Stimulated activated naive B cell treated with anti-CD40 and anti-IgM and Interleukin-4, amounts not matched to agents 10 μg/mL and 1 μg/mL and 100 μg/mL, for 72 hours (primary cell): Measurements from ENCODE around the gene PROSER3.
"Not testable (repeated sequence)": the region's sequence is repeated elsewhere in the genome, so short reads cannot be mapped to it uniquely, and the experiment has no call there.

Source experiments
- ATAC-seq, 2 donors: fragments of 150-1000 bp; cut with Tn5 transposase; replicated peaks; 2 replicates each; pipeline ENCODE4 v1.10.0; 2021; ENCODE audit warnings: moderate library complexity in 1 of 2
- DNase-seq: peaks from one replicate; pipeline ENCODE4 v3.0.0; 2021
- H3K27ac Mint-ChIP-seq: one replicate; pipeline ENCODE4 v1.8.0; 2022; ENCODE audit warnings: mild to moderate bottlenecking, mixed read lengths
- H3K27me3 Mint-ChIP-seq, 2 donors: one replicate each; pipeline ENCODE4 v1.8.0; 2022; ENCODE audit warnings: mixed read lengths in 2 of 2
- H3K36me3 Mint-ChIP-seq, 2 donors: one replicate each; pipeline ENCODE4 v1.8.0; 2022; ENCODE audit warnings: mixed read lengths in 2 of 2, mild to moderate bottlenecking in 1 of 2
- H3K4me1 Mint-ChIP-seq, 2 donors: one replicate each; pipeline ENCODE4 v1.8.0; 2022; ENCODE audit warnings: mixed read lengths in 2 of 2, mild to moderate bottlenecking in 1 of 2
- H3K4me3 Mint-ChIP-seq, 2 donors: one replicate each; pipeline ENCODE4 v1.8.0; 2022; ENCODE audit warnings: mild to moderate bottlenecking in 2 of 2, mixed read lengths in 2 of 2, moderate library complexity in 1 of 2
- H3K9me3 Mint-ChIP-seq, 2 donors: one replicate each; pipeline ENCODE4 v1.8.0; 2022; ENCODE audit warnings: mixed read lengths in 2 of 2, mild to moderate bottlenecking in 1 of 2

Gene PROSER3

DNA sequence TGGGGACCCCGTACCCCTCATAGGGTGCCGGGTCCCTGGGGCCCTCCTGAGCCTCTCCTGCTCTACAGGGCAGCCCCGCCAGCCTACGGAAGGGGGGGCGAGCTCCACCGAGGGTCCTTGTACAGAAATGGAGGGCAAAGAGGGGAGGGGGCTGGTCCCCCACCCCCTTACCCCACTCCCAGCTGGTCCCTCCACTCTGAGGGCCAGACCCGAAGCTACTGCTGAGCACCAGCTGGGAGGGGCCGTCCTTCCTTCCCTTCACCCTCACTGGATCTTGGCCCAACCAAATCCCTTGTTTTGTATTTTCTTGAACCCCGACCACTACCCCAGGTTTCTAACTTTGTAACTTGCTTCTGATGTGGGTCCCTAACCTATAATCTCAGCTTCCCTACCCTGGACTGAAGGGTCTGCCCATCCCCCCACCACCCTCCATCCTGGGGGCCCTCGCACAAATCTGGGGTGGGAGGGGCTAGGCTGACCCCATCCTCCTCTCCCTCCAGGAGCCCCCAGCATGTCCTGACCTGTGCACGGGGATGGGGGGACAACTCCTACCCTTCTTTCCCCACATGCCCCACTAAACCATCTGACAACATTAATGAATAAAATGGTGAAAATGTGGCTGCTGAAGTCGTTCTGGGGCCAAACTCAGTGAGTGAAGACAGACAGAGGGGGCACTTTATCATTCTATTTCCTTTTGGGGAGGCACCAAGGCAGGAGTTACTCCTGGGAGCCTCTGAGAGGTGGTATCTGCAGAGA is 30.4 kb downstream of the PROSER3 start:
- no peaks in the 10 kb centered on the region for H3K36me3 Mint-ChIP-seq
- H3K4me1 Mint-ChIP-seq: peaks cover 2% of the 10 kb centered on the region in 2 donors
- no peak for DNase-seq
- H3K27ac Mint-ChIP-seq: no peak overlapping the region
- no peaks in the 10 kb centered on the region for H3K9me3 Mint-ChIP-seq
- no peak overlapping the region for H3K4me3 Mint-ChIP-seq
- no peak for ATAC-seq
- peaks cover 7 to 15% of the 10 kb centered on the region in 2 donors for H3K27me3 Mint-ChIP-seq

DNA sequence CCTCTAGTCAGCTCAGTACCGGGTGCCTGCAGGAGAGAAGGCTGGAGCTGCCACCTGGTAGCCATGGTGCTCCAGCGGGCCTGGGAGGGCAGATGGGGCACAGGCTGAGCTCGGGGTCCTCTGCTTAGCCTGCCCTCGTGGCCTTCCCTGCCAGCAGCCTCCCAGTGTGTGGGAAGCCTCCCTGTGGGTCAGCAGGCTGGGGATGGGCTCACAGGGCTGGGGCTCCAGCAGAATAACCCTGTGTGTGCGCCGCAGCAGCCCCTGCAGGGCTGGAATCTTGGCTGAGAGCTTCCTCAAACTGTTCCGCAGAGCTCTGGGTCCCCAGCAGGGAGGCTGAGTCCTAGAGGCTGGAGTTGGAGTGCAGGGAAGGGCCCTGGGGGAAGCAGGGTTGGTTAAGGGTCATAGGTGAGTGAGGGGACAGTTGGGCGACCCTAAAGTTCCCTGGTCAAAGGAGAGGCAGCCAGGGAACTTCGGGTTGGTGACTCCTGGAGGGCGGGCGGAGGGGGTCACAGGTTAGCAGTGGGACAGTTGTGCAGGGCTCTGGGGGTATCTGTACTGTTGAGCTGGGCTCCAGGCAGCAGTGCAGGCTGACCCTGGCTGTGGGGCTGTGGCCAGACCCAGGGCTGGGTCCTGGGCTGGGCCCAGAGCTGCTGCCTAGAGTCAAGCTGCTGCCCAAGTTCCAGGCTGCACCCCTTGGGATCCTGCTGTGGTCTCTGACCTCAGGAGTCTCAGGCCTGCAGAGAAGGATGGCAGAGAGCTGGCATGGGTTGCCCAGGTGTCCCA is 31.4 kb downstream of the PROSER3 start:
- no peak overlapping the region for H3K27ac Mint-ChIP-seq
- peaks cover 0 to 1% of the 10 kb centered on the region in 2 donors for H3K4me1 Mint-ChIP-seq
- no peak for ATAC-seq
- DNase-seq: no peak
- H3K9me3 Mint-ChIP-seq: no peaks in the 10 kb centered on the region
- H3K36me3 Mint-ChIP-seq: no peaks in the 10 kb centered on the region
- H3K27me3 Mint-ChIP-seq: peaks cover 11 to 22% of the 10 kb centered on the region in 2 donors
- H3K4me3 Mint-ChIP-seq: no peak overlapping the region

DNA sequence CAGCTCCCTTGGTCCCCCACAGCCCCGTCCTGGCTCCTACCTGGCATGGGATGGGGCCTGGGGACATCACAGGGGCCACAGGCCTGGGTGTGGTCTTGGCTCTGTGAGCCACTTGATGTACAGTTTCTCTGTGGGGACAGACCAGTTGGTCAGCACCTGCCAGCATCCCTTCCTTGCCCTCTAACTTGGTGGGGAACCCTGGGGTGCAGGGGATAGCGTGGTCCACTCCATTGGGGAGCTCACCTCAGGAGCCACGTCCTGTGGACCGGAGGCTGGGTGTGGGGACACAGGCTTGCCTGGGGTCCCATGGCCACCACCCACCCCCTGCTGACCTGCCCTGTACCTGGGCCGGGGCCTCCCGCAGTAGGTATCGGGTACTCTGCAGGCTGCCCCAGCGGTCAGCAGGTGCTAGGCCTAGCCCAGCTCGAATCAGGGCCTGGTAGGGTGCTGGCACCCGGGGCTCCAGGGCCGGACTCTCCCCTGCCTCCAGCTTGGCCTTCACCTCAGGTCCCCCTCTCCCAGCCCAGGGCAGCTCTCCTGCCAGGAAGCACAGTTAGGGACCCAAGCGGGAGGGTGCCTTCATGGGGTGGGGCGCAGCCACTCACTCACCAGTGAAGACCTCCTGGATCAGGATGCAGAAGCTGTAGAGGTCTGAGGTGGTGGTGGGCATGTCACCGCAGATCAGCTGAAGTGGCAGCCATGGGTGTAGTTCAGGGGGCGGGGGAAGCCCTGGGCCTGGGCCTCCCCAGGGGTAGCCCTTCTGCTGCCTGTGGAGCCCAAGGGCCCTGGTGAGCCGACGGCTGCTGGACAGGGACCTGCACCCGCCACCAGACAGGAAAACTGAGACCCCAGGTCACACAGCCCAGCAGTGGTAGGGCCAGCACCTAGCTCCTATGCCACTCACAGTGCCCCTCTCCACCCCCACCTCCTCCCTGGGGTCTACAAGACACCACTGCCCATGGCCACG is 32.3 kb downstream of the PROSER3 start:
- H3K4me3 Mint-ChIP-seq: no peak overlapping the region

GRCh38 chr19:35790981-35791813 is 33.2 kb downstream of the PROSER3 start:
- peaks cover 0 to 1% of the 10 kb centered on the region in 2 donors for H3K4me1 Mint-ChIP-seq
- ATAC-seq (peak in 1 of 2 donors; percentile 44), DNase-seq (no peak)
- no peak overlapping the region for H3K27ac Mint-ChIP-seq
- no peaks in the 10 kb centered on the region for H3K9me3 Mint-ChIP-seq
- H3K4me3 Mint-ChIP-seq: no peak overlapping the region
- H3K36me3 Mint-ChIP-seq: no peaks in the 10 kb centered on the region
- H3K27me3 Mint-ChIP-seq: peaks cover 15 to 28% of the 10 kb centered on the region in 2 donors

More for the DNA sequence above, 32.3 kb downstream of the PROSER3 start:
- Mint-ChIP-seq H3K27me3 (peaks cover 11 to 22% of the 10 kb centered on the region in 2 donors), H3K36me3 (no peaks in the 10 kb centered on the region), H3K4me1 (peaks cover 0 to 1% of the 10 kb centered on the region in 2 donors), H3K9me3 (no peaks in the 10 kb centered on the region), H3K27ac (no peak overlapping the region)
- ATAC-seq (no peak), DNase-seq (no peak)

DNA sequence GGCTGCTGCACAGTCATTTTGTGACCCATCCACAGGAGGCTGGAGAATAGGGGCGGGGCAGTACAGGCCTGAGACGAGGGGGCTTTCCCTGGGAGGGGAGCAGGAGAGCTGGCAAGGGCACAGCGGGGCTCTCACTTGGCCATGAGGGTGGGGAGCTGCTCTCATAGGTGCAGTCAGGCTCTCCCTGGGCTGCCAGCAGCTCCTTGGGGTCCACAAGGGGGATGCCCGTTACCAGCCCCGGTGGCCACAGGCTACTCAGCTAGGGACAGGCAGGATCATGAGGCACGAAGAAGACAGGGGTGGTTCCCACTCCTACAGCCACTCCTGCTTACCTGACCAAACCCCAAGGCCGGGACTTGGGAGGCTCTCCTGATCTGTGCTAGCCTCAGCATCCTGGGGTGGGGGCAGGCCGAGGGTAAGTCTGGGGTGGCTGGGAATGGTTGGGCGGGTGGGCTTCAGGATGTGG is 33.9 kb downstream of the PROSER3 start:
- Mint-ChIP-seq H3K4me3 (no peak overlapping the region), H3K4me1 (peaks cover 3 to 4% of the 10 kb centered on the region in 2 donors), H3K27me3 (peaks cover 21 to 34% of the 10 kb centered on the region in 2 donors), H3K9me3 (no peaks in the 10 kb centered on the region), H3K36me3 (no peaks in the 10 kb centered on the region), H3K27ac (no peak overlapping the region)
- ATAC-seq: no peak
- DNase-seq: no peak

DNA sequence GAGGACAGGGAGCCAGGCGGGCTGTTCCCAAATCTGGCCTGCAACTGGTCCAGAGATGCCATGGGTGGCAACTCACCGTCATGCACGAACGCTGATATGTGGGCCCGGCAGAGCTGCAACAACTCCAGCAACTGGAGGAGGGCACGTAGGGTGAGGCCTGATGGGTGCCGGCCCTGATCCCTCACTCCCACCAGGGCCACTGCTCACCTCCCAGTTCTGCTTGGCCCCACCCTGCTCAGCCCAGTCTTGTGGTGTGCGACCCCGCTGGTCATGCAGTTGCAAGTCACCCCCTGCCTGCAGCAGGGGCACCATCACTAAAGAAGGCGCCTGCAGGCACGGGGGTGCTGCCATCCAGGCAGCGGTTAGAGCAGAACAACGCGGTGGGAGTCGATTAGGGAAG is 34.3 kb downstream of the PROSER3 start:
- DNase-seq: no peak
- no peak overlapping the region for H3K4me3 Mint-ChIP-seq
- peak overlapping the region; percentile 57 for H3K27ac Mint-ChIP-seq
- H3K4me1 Mint-ChIP-seq: peaks cover 7 to 8% of the 10 kb centered on the region in 2 donors
- no peaks in the 10 kb centered on the region for H3K9me3 Mint-ChIP-seq
- no peak for ATAC-seq
- H3K36me3 Mint-ChIP-seq: no peaks in the 10 kb centered on the region
- H3K27me3 Mint-ChIP-seq: peaks cover 26 to 39% of the 10 kb centered on the region in 2 donors

- Mint-ChIP-seq H3K36me3 (no peaks in the 10 kb centered on the region), H3K9me3 (no peaks in the 10 kb centered on the region), H3K27ac (no peak overlapping the region), H3K4me3 (no peak overlapping the region), H3K4me1 (peaks cover 8 to 11% of the 10 kb centered on the region in 2 donors), H3K27me3 (peaks cover 28 to 44% of the 10 kb centered on the region in 2 donors)
- ATAC-seq (no peak), DNase-seq (no peak)
These were observed 34.9 kb downstream of the PROSER3 start for GRCh38 chr19:35792888-35793287.

GRCh38 chr19:35793381-35794165 is 35.6 kb downstream of the PROSER3 start:
- Mint-ChIP-seq H3K4me1 (peaks cover 7 to 11% of the 10 kb centered on the region in 2 donors), H3K27me3 (peaks cover 32 to 50% of the 10 kb centered on the region in 2 donors), H3K36me3 (no peaks in the 10 kb centered on the region), H3K4me3 (no peak overlapping the region), H3K9me3 (no peaks in the 10 kb centered on the region), H3K27ac (peak overlapping the region; percentile 52)
- ATAC-seq (peak in 1 of 2 donors; percentile 46), DNase-seq (no peak)

GRCh38 chr19:35795564-35795963 is 37.6 kb downstream of the PROSER3 start:
- ATAC-seq, H3K9me3 Mint-ChIP-seq, DNase-seq, H3K4me3 Mint-ChIP-seq, H3K36me3 Mint-ChIP-seq, H3K27ac Mint-ChIP-seq: not testable (repeated sequence)
- Mint-ChIP-seq H3K27me3 (peaks cover 36 to 55% of the 10 kb centered on the region in 2 donors), H3K4me1 (peaks cover 6 to 11% of the 10 kb centered on the region in 2 donors)

GRCh38 chr19:35796645-35797542 is 38.9 kb downstream of the PROSER3 start:
- Mint-ChIP-seq H3K4me1 (peaks cover 6 to 11% of the 10 kb centered on the region in 2 donors), H3K27ac (no peak overlapping the region), H3K9me3 (peaks cover 0 to 2% of the 10 kb centered on the region in 2 donors), H3K27me3 (peaks cover 36 to 50% of the 10 kb centered on the region in 2 donors), H3K36me3 (no peaks in the 10 kb centered on the region), H3K4me3 (peak overlapping the region in 1 of 2 donors; percentile 52)
- no peak for DNase-seq
- no peak for ATAC-seq

DNA sequence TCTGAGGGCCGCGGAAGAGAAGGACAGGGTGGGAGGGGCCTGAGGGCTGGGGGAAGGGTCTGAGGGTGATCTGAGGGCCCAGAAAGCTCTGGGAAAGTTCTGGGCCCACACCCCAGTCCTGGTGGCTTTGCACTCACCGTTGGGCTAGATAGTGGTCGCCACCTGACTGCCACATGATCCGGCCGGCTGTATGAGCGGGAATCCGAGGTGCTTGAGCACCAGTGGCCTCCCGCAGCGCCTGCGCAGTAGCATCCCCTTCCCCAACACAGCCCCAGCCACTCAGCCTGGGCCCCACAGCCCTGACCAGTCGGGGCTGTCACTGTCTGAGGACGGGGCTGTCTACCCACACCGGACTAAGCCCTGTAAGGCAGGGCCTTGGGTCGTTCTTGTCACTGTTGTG is 39.7 kb downstream of the PROSER3 start:
- Mint-ChIP-seq H3K4me1 (peaks cover 6 to 11% of the 10 kb centered on the region in 2 donors), H3K27me3 (peaks cover 32 to 43% of the 10 kb centered on the region in 2 donors), H3K4me3 (no peak overlapping the region), H3K27ac (no peak overlapping the region), H3K9me3 (peaks cover 0 to 2% of the 10 kb centered on the region in 2 donors), H3K36me3 (no peaks in the 10 kb centered on the region)
- DNase-seq (no peak), ATAC-seq (peak; percentile 25 to 39)

- H3K36me3 Mint-ChIP-seq: no peaks in the 10 kb centered on the region
- H3K27ac Mint-ChIP-seq: peak overlapping the region; percentile 4
- H3K4me1 Mint-ChIP-seq: peaks cover 17 to 24% of the 10 kb centered on the region in 2 donors
- ATAC-seq (no peak), DNase-seq (no peak)
- peaks cover 15 to 21% of the 10 kb centered on the region in 2 donors for H3K27me3 Mint-ChIP-seq
- H3K9me3 Mint-ChIP-seq: peaks cover 0 to 2% of the 10 kb centered on the region in 2 donors
- H3K4me3 Mint-ChIP-seq: no peak overlapping the region
These were observed 43.9 kb downstream of the PROSER3 start for GRCh38 chr19:35801828-35802227.
